Activated T-cell treated with anti-CD3 and anti-CD28 coated beads for 4 hours (primary cell): ENCODE results near the gene PAWR.
"Not testable (repeated sequence)": the region's sequence is repeated elsewhere in the genome, so short reads cannot be mapped to it uniquely, and the experiment has no call there.

Source experiments
- DNase-seq: peaks from one replicate; pipeline ENCODE4 v3.0.0-alpha.2; 2020

PAWR gene

DNA sequence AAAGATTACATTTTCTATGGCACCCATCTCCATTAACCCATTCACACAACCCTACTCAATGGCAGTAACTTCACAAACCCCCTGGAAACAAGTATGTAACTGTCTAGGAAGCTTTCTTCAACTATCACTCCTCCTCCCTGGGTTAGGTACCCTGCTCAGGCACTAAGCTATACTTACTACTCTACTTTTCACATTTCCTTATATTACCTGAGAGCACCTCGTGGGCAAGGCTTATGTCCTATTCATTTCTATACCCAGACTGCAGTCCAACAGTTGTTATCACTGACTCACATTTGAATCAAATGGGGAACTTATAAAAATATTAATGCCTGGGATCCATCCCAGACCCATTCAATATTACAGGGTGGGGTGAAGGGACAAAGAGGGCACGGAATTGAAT is 4.6 kb downstream of the PAWR start:
- no peak for DNase-seq

DNA sequence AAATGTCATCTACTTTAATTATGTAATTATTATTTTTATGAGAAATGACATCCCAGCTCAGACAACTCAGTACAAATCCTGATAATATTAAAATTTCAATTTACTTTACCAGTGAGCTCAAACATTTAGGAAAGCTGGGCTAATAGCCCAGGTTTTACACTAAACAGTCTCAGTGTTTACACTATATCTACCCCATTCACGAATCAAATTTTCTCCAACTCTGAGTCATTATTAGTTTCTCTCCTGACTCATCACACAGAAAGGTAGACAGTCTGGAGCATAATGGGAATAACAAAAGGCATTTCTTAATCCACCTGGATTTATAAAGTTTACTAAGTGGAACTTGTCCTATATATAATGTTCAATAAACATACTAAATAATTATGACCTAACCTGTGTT is 5.7 kb downstream of the PAWR start:
- no peak for DNase-seq

DNA sequence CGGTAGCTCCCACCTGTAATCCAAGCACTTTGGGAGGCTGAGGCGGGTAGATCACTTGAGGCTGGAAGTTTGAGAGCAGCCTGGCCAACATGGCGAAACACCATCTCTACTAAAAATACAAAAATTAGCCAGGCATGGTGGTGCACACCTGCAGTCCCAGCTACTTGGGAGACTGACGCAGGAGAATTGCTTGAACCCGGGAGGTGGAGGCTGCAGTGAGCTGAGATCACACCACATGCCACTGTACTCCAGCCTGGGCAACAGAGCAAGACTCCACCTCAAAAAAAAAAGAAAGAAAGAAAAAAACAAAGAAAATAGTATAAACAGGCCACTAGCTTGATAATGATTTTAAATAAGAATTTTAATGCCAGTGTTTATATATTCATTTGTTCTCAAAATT is 6.4 kb downstream of the PAWR start:
- not testable (repeated sequence) for DNase-seq

DNA sequence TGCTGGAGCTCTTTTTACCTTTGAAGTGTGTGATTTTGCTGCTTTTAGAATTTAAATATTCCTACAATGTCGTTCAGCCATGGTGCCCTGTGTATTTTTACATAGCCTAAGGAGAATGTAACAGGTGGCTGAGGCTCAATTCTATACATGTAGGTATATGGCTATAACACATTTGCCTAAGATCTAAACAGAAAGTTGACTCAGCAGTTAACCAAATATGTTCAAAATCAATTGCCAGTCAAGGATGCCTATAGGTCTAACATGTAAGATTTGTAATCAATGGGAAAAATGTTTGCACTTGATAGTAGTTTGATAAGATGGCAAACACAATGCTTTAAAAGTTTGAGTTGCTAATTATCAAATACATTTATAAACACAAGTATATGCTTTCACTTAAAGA is 8.2 kb downstream of the PAWR start:
- no peak for DNase-seq

DNA sequence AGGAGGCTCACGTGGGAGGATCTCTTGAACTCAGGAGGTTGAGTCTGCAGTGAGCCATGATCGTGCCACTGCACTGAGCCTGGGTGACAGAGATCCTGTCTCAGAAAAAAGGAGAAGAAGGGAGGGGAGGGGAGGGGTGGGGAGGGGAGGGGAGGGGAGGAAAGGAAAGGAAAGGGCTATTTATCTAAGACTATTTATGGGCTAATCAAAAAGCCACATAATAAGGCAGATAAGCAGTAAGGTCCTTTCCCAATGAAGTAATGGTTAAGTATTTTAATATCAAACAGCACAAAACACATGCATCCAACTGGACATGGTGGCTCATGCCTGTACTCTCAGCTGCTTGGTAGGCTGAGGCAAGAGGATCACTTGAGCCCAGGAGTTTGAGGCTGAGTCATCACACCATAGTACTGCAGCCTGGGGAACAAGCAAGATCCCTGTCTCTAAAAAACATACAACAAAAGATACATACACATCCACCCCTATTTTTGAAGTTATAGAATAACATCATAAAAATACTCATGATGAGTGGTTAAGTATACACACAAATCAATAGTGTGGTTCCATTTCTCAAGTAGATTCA is 9.7 kb downstream of the PAWR start:
- no peak for DNase-seq

DNA sequence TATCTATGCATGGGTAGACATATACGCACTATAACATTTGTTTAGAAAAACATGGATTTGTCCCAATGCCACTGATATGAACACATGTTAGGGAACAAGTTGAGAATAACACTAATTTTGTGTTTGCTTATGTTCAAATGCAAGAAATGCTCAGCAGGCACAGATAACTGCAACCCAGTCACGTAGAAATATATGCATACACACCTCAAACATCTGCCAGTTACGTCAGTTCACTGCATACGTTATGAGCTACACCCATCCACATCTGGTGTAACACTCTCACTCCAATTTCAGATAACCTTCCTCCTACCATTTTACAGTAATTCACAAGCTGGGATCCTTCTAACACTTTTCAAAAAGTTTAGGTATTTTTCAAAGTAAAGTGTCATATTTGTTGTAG is 10.7 kb downstream of the PAWR start:
- DNase-seq: no peak

DNA sequence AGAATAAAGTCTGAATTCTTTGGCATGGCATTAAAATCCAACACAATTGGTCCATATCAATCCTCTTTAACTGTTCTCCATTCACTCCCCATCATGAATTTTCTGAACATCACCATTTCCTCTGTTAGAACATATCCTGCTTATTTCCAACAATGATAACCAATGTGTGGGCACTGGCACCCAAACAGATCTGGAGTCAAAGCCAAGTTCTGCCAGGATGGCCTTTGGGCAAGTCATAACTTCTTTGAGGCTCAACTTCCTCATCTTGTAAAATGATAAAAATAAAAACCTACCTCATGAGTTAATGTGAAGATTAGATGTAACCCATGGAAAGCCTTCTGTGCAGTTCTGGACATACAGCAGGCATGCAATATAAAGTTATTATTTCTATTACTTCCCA is 12.5 kb downstream of the PAWR start:
- no peak for DNase-seq

DNA sequence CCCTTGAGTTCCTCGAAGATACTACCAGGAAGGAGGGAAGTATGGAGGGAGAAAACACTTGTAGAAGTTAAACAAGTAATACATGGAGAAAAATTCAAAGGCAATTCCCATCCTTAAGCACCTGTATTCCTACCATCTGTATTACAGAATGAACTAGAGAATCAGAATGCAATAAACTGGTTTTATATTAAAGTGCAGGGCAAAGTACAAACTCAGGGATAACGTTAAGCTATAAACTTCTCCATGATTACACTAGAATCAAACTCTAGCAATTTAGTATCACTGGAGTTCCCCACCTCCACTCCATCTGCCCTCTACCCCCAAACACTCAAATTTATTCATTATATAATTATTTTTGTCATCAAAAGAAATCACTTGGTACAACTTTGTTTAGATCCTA is 13.1 kb downstream of the PAWR start:
- no peak for DNase-seq

DNA sequence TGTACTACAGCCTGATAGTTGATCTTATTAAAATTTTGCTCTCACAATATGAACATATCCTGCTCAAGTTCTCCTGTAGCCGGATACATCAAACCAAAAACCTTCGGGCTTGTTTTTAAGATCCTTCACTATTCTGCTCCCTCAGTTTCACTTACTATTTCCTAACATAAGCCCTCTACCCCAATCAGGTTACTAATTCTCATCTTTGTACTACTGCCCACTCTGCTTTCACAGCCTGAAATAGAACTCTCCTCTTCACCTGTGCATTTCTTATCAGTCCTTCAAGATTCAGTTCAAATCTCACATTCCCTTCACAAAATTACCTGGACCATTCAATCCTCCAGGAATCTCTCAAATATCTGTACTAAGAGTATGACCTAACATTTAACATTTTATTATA is 14.2 kb downstream of the PAWR start:
- no peak for DNase-seq

DNA sequence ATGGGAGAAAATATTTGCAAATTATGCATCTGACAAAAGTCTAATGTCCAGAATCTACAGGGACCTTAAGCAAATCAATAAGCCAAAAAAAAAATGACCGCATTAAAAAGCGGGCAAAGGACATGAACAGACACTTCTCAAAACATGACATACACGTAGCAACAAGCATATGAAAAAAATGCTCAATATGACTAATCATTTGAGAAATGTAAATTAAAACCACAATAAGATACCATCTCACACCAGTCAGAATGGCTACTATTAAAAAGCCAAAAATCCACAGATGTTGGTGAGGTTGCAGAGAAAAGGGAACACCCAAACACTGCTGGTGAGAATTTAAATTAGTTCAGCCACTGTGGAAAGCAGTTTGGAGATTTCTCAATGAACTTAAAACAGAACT is 16.1 kb downstream of the PAWR start:
- DNase-seq: no peak

DNA sequence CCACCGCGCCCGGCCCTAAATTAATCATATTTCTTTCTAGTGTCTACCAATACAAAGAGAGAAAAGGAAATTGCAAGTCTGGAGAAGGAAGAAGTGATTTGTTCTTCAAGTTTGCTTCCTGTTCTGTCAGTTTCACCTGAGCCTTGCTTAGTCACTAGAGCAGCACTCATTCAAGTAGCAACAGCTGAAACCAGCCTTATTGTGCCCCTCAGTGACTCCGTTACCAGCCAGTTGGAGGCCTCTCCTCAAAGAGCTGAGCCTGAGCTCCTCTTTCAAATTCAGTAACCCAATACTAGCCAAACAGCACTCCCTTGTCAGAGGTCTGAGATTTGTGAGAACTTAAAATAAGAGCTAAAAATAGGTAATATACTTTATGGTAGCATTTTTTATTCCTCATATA is 17.4 kb downstream of the PAWR start:
- no peak for DNase-seq

DNA sequence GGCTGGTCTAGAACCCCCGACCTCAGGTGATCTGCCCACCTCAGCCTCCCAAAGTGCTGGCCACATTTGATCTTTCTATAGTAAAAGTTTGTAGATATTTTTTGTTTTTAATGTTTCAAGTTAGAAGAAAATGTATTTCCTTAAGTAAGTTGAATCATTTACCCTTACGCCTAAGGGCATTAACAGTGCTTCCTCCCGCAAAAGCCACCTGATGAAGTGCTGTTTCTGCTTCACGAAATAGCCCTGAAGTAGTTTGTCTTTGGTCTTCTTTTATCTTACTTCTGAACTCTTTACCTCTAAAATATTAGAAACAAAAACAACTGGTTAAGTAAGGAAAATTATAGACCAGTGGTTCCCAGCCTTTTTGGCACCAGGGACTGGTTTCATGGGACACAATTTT is 22.7 kb downstream of the PAWR start:
- DNase-seq: no peak

DNA sequence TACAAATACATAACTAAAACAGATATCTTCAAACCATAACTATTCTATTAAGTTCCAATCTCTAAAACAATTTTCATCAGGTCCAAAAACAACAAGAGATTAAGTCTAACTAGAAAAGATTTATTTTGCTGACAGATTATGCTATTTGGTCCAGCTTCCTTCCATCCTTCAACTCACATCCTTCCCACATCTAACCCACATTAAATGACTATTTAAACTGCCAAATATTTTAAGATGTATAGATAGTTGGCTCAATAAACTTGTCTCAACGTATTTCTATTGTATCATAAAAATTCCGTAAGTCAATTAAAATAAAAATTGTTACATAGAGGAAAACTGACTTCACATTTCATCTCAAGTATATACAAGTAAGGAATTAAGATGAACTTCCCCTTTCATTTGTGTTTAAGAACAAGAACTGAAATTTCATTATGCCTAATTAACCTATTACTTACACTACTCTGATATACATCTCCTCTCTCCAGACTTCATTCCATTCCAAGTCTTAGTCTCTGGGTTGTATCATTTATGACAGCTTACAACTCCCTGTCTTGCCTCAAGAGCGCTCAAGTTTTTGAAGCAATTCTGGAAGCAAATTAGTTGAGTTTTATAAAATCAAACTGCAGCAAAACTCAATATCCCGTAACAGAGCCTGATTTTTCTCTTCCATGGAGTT is 25.4 kb downstream of the PAWR start:
- no peak for DNase-seq

DNA sequence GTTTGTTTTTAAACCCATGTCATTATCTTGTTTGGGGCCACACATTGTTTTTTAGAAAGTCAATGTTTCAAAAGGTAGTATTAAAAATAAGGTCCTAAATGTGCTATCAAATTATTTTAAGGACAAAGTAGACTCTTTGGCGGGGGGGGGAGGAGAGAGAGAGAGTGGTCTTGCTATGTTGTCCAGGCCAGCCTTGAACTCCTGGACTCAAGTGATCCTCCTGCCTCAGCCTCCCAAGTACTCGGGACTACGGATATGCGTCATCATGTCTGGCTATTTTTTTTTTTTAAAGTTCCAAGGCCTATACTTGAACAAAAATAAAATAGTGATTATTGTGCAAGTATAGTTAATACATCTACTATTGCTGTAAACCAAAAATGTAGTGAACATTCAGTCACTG is 26.2 kb downstream of the PAWR start:
- DNase-seq: no peak

DNA sequence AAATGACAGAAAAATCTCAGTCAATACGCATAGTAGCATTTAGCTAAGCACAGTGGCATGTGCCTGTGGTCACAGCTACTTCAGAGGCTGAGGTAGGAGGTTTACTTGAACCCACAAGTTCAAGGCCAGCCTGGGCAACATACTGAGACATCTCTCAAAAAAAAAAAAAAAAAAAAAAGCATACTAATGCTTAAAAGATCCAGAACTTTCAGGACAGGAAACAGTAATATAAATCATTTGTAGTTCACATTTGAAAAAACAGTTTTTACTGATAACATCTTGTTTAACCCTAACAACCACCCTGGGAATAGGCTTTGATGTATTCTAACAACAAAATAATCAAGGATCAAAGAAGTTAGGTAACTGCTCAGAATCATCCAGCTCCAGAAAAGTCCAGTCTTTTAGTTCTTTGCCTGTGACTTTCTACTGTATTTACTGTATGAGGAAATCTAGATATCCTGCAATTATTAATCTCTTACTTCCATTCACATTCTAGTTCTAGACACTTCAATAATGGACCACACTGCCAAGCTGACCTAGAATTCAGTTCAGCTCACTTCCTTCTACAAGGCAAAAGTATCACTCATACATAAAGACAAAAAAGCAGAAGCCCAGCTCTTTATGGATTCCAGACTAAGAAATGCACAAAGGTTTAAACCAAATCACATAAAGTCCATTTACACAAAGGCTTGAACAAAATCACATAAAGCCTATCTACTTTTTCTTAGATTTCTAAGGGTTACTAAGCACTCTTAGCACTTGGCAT is 28.5 kb downstream of the PAWR start:
- no peak for DNase-seq

DNA sequence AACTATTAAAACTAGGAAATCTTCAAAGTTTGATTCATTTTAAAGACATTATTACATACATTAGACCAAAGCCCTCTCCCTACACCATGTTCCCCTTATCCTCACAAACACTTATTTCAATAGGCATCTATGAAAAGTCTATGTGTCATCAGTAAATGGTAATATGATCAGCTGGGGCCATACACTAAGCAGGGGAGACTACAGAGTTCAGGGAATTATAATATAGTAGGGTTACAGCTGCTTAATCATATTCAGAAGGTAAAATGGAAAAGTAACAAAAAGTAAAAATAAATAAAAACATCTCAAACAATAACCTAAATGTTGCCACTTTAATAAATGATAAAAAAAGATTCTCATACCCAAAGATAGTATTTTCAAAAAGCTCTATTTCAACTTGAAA is 29.1 kb downstream of the PAWR start:
- no peak for DNase-seq

DNA sequence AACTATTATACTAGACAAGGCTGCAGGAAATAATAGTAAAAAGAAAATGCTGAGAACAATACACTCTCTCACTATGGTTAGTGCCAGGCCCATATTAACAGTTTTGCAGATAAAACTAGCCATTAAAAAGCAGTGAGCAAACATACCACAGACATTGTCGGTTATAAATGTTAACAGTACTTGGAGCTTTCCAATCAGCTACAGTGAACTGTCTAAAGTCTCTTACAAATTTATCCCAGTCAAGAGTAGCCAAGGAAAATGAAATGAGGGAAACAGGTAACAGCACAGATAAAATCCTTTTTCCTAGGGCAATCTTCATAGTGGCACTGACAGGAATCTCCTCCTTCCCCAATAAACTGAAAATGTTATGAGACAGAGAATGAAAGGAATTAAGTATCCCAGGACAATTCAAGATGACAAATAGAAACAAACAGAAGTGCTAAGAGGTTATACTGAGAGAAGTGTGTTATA is 30.8 kb downstream of the PAWR start:
- no peak for DNase-seq

DNA sequence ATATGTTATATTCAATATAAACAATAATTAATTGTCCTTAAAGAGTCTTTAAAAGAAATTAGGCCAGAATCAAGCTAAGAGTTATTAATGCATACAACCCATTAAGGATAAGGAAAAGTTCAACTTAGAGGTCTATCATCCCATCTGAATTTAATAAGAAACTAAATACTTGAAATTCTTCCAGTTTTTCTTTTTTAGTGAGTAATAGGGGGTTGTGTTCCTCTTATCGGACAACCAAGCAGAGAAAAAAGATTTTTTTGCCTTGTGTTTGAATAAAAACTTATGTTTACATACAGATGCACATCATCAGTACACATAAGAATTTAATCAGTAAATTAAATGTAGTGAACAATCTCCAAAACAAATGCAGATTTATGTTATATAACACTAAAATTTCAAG is 32.5 kb downstream of the PAWR start:
- DNase-seq: no peak

DNA sequence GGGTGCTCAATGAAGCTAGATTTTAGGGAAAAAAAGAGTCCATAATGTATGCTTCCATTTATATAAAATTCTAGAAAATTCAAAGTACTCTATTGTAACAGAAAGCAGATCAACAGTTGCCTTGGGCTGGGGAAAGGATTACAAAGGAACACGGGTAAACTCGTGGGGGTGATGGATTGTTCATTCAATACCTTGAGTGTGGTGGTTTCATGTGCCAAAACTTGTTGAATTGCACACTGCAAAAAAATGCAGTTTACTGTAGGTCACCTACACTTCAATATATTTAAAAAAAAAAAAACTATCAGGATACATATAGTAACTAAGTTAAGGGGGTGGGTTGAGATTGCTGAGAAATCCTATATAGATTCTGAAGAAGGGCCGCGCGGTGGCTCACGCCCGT is 33.6 kb downstream of the PAWR start:
- DNase-seq: no peak

DNA sequence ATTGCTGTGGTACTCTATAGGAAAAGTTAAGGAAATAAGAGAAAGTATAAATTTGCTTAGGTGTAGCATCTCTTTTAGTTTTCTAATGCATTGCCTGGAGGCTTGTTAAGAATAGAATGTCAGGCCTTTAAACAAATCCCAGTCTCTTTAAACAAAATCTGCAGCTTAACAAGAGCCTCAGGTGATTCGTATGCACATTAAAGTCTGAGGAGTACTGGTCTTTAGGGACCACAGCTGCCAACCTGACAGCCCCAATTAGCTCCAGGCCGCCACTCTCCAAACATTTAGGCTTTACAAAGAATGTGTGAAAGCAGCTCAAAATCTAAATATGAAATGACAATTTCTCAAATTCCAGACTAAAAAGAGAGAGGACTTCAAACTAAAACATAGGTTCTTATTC is 35.7 kb downstream of the PAWR start:
- no peak for DNase-seq

DNA sequence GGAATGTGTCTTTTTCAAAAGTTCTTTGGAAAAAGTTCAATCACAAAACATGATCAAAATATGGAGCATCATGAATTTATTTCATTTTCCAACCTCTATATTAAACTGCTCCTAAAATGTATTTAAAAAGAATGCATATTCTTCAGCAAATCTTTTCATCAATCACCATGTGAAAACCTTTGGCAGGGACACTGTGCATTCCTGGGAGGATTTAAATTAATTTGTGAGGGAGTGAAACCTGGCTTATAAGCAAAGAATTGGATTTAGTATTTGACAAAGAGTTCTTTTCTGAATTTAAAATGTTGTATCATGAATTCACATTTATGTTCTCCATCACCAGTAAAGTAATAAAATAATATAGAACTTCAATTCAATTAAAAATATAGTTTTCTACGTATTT is 38.2 kb downstream of the PAWR start:
- no peak for DNase-seq

DNA sequence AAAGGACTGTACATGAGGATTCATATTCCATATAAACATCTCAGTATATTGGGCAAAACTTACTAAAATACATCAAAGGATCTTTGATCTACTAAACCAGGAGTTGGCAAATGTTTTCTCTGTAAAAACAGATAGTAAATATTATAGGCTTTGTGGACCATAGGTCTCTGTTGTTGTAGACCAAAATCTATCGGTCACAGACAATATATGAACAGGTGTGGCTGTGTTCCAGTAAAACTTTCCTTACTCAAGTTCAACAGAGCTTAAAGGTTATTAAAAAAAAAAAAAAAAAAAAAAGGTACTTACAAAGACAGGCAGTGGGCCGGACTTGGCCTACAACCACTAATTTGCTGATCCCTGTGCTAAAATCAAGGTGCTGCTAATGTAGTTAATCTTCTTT is 40.3 kb downstream of the PAWR start:
- no peak for DNase-seq

DNA sequence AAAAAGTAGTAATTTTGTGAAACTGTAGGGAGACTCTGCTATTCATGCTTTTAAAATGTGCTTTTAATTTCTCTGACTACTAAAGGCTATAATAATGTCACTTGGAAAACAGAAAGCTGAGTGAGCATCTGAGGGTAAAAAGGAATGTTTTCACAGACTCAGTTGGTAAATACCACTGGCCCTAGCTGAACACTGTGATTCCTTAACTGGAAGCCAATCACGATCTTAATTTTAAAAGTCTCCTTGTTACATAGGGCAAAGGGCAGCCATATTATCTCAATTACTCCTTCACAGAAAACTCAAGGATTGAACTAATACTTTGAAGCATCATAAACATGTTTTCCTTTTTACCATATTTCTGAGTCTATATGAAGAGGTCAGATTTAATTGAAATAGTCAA is 41.9 kb downstream of the PAWR start:
- DNase-seq: no peak

DNA sequence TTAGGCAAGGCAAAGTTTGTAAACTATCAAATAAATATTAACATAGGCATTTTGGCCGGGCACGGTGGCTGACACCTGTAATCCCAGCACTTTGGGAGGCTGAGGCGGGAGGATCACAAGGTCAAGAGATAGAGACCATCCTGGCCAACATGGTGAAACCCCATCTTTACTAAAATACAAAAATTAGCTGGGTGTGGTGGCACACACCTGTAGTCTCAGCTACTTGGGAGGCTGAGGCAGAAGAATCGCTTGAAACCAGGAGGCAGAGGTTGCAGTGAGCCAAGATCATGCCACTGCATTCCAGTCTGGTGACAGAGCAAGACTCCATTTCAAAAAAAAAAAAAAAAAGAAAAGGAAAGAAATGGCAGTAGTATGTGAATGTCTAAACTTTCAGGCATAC is 43.9 kb downstream of the PAWR start:
- DNase-seq: not testable (repeated sequence)

DNA sequence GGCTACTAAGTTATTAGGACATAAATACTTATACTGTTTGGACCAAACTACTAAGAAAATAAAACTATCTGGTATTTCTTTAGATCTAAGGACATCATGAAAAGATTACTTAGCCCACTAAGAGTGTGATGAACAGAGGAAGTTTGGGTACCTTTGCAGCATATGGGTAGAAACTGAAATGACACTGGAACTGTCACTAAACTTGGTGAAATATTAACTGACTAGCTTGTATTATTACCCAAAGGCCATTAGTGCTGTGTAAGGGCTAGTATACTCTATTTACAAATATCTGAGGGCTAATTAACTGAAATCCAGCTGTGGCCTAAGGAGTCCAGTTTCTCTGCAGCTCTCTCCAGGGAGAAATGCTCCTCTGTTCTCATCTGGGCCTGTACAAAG is 45.5 kb downstream of the PAWR start:
- DNase-seq: no peak
